GM21619 (cell line): ENCODE measurements around the gene UACA.
"Not testable (repeated sequence)": the region's sequence is repeated elsewhere in the genome, so short reads cannot be mapped to it uniquely, and the experiment has no call there.

ENCODE experiments used
- ATAC-seq: cut with Tn5 transposase; IDR thresholded peaks from one replicate; pipeline ENCODE4 v1.9.1; 2021; ENCODE audit not compliant: unreplicated experiment

Gene UACA

GRCh38 chr15:70763120-70763949 lies at the start of gene UACA:
Gene UACA (minus strand): TSS chr15:70763558. CDS start chr15:70763407, 151 bp downstream.
- ATAC-seq, result peak; percentile 95

GRCh38 chr15:70812827-70813364 lies 49.5 kb upstream of the UACA start:
- no peak for ATAC-seq

- no peak for ATAC-seq
These were observed 47.7 kb upstream of the UACA start for GRCh38 chr15:70810916-70811578.

- no peak for ATAC-seq
These were observed 43.8 kb upstream of the UACA start for GRCh38 chr15:70806992-70807712.

GRCh38 chr15:70804388-70804787 lies 41.0 kb upstream of the UACA start:
- not testable (repeated sequence) for ATAC-seq

- no peak for ATAC-seq
These were observed 39.3 kb upstream of the UACA start for GRCh38 chr15:70802629-70803028.

GRCh38 chr15:70801109-70801508 lies 37.8 kb upstream of the UACA start:
- no peak for ATAC-seq

- no peak for ATAC-seq
These were observed 36.5 kb upstream of the UACA start for GRCh38 chr15:70799667-70800450.

- ATAC-seq, result no peak
These were observed 34.1 kb upstream of the UACA start for GRCh38 chr15:70797464-70797863.

- no peak for ATAC-seq
These were observed 33.4 kb upstream of the UACA start for GRCh38 chr15:70796516-70797310.

GRCh38 chr15:70795311-70795665 lies 31.9 kb upstream of the UACA start:
- no peak for ATAC-seq

GRCh38 chr15:70794596-70795310 lies 31.4 kb upstream of the UACA start:
- ATAC-seq, result no peak

GRCh38 chr15:70793694-70794093 lies 30.3 kb upstream of the UACA start:
- no peak for ATAC-seq

GRCh38 chr15:70792171-70792573 lies 28.8 kb upstream of the UACA start:
- no peak for ATAC-seq

GRCh38 chr15:70791259-70791658 lies 27.9 kb upstream of the UACA start:
- ATAC-seq, result no peak

- no peak for ATAC-seq
These were observed 25.9 kb upstream of the UACA start for GRCh38 chr15:70789213-70789612.

GRCh38 chr15:70788114-70789049 lies 25.0 kb upstream of the UACA start:
- no peak for ATAC-seq

- ATAC-seq, result no peak
These were observed 23.6 kb upstream of the UACA start for GRCh38 chr15:70786996-70787395.
